Parathyroid adenoma (tissue), 2 donors: ENCODE results near the gene UBE2I.

Experiments used
- H2AFZ ChIP-seq: fragments of 300-600 bp; sonication (generic); one replicate; pipeline ENCODE4 v1.7.0; 2017; ENCODE audit warnings: antibody characterized with exemption, mild to moderate bottlenecking
- H3K27ac ChIP-seq: fragments of 300-600 bp; sonication (generic); one replicate; pipeline ENCODE4 v1.7.0; 2017
- H3K27me3 ChIP-seq: fragments of 300-600 bp; sonication (generic); one replicate; pipeline ENCODE4 v1.7.0; 2017; ENCODE audit warnings: low read length; ENCODE audit not compliant: control insufficient read depth, insufficient read depth
- H3K36me3 ChIP-seq: fragments of 300-600 bp; sonication (generic); one replicate; pipeline ENCODE4 v1.7.0; 2017; ENCODE audit warnings: low read length; ENCODE audit not compliant: control insufficient read depth, insufficient read depth
- H3K4me1 ChIP-seq: fragments of 300-600 bp; sonication (generic); one replicate; pipeline ENCODE4 v1.7.0; 2017; ENCODE audit warnings: control low read depth
- H3K4me2 ChIP-seq: fragments of 300-600 bp; sonication (generic); one replicate; pipeline ENCODE4 v1.7.0; 2017; ENCODE audit warnings: low read length
- H3K4me3 ChIP-seq: fragments of 300-600 bp; sonication (generic); one replicate; pipeline ENCODE4 v1.7.0; 2017; ENCODE audit warnings: low read depth, low read length
- H3K79me2 ChIP-seq: fragments of 300-600 bp; sonication (generic); one replicate; pipeline ENCODE4 v1.7.0; 2017; ENCODE audit warnings: control low read depth
- H3K9ac ChIP-seq: fragments of 300-600 bp; sonication (generic); one replicate; pipeline ENCODE4 v1.7.0; 2017; ENCODE audit warnings: mild to moderate bottlenecking
- H3K9me3 ChIP-seq: fragments of 300-600 bp; sonication (generic); one replicate; pipeline ENCODE4 v1.7.0; 2017; ENCODE audit warnings: low read length; ENCODE audit not compliant: control insufficient read depth
- TF ChIP-seq, protein P1 (sequence below): fragments of 300-600 bp; sonication (generic); IDR thresholded peaks from one replicate; pipeline ENCODE4 v1.7.0; 2017; ENCODE audit warnings: antibody characterized with exemption, mild to moderate bottlenecking
- donor health status: primary hyperparathyroidism.

The UBE2I gene

DNA sequence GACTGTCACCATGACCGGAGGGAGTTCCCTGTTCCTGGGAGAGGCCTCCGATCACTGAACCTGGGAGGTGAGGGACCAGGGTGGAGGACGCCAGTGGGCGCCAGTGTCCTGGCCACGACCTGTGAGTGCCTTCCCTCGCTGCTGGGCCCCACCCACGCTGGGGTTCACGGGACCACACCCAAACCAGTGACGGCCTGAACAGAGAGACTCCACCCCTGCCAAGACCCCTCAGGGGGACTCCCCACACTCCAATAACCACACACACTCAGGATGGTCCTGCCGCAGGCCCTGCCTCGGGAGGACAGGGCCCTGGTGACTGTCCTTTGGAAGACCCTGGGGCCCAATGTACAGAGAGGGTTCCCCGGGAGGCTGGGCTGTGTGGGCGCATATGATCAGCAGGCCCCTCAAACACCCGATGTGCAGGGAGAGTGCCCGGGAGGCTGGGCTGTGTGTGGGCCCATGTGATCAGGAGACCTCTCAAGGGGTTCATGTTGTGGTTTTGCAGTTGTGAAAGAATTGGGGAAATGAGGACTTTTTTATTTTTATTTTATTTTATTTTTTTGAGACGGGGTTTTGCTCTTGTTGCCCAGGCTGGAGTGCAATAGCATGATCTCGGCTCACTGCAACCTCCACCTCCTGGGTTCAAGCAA lies 27.0 kb upstream of the UBE2I start:
- no peak overlapping the region for H3K27ac ChIP-seq

DNA sequence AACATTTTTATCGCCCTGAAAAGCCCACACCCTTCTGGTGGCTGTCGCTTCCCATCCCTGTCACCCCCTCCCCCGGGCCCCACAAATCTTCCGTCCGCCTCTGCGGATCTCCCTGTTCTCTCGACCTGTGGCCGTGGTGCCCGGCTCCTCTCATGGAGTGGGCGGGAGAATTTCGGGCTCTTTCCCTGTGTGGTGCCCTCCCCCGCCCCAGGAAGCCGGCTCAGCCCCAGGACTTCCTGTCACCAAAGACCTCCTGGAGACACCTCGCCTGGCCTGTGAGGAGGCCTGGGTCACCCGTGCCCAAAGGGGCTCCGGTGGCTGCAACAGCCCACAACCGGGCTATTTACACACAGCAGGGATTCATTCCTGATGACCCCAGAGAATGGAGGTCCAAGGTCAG lies 26.1 kb upstream of the UBE2I start:
- H3K9me3 ChIP-seq: no peaks in the 10 kb centered on the region
- no peak overlapping the region for H3K9ac ChIP-seq
- H3K36me3 ChIP-seq: no peaks in the 10 kb centered on the region
- H3K4me2 ChIP-seq: no peak overlapping the region
- no peak overlapping the region for H3K4me3 ChIP-seq
- no peaks in the 10 kb centered on the region for H3K27me3 ChIP-seq
- no peaks in the 10 kb centered on the region for H3K79me2 ChIP-seq
- no peak overlapping the region for H3K27ac ChIP-seq
- H3K4me1 ChIP-seq: no peaks in the 10 kb centered on the region
- H2AFZ ChIP-seq: no peak overlapping the region
- TF ChIP-seq, protein P1, sequence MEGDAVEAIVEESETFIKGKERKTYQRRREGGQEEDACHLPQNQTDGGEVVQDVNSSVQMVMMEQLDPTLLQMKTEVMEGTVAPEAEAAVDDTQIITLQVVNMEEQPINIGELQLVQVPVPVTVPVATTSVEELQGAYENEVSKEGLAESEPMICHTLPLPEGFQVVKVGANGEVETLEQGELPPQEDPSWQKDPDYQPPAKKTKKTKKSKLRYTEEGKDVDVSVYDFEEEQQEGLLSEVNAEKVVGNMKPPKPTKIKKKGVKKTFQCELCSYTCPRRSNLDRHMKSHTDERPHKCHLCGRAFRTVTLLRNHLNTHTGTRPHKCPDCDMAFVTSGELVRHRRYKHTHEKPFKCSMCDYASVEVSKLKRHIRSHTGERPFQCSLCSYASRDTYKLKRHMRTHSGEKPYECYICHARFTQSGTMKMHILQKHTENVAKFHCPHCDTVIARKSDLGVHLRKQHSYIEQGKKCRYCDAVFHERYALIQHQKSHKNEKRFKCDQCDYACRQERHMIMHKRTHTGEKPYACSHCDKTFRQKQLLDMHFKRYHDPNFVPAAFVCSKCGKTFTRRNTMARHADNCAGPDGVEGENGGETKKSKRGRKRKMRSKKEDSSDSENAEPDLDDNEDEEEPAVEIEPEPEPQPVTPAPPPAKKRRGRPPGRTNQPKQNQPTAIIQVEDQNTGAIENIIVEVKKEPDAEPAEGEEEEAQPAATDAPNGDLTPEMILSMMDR: no peak

More for the DNA sequence above, 27.0 kb upstream of the UBE2I start:
- Histone ChIP-seq H3K4me1 (no peaks in the 10 kb centered on the region), H3K9me3 (no peaks in the 10 kb centered on the region), H3K9ac (no peak overlapping the region), H2AFZ (no peak overlapping the region), H3K4me3 (no peak overlapping the region), H3K79me2 (no peaks in the 10 kb centered on the region), H3K4me2 (no peak overlapping the region), H3K36me3 (no peaks in the 10 kb centered on the region), H3K27me3 (no peaks in the 10 kb centered on the region)
- TF ChIP-seq, protein P1: no peak

DNA sequence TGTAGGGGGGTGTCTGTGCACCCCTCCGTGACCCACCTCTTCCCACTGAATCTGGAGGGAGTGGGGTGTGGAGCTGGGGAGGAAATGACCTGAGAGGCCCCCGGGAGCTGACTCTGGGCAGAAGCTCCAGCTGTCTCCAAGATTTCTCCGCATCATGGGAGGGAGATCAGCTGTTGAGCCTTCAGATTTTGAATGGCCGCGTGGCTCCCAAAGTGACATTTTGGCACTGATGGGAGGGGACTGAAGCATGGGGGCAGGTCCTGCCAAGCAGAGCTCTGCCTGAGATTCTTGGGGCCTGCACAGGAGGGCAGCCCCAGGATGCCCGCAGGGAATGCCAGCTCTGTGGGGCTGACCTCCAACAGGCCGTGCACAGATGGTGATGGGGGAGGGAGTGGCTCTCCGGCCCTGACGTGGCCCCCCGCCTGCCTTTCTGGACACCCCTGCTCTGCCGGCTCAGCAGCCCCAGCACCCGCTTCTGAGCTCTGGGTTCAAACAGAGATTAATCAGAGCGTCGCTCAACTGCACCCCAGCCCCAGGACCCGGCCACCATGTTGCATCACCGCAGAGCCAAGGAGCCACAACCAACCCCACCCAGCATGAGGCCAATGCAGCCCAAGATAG lies 25.3 kb upstream of the UBE2I start:
- Histone ChIP-seq H3K79me2 (no peaks in the 10 kb centered on the region), H3K4me1 (no peaks in the 10 kb centered on the region), H2AFZ (no peak overlapping the region), H3K9me3 (no peaks in the 10 kb centered on the region), H3K4me3 (no peak overlapping the region), H3K27ac (no peak overlapping the region), H3K36me3 (no peaks in the 10 kb centered on the region), H3K9ac (no peak overlapping the region), H3K4me2 (no peak overlapping the region), H3K27me3 (no peaks in the 10 kb centered on the region)
- TF ChIP-seq, protein P1: no peak

DNA sequence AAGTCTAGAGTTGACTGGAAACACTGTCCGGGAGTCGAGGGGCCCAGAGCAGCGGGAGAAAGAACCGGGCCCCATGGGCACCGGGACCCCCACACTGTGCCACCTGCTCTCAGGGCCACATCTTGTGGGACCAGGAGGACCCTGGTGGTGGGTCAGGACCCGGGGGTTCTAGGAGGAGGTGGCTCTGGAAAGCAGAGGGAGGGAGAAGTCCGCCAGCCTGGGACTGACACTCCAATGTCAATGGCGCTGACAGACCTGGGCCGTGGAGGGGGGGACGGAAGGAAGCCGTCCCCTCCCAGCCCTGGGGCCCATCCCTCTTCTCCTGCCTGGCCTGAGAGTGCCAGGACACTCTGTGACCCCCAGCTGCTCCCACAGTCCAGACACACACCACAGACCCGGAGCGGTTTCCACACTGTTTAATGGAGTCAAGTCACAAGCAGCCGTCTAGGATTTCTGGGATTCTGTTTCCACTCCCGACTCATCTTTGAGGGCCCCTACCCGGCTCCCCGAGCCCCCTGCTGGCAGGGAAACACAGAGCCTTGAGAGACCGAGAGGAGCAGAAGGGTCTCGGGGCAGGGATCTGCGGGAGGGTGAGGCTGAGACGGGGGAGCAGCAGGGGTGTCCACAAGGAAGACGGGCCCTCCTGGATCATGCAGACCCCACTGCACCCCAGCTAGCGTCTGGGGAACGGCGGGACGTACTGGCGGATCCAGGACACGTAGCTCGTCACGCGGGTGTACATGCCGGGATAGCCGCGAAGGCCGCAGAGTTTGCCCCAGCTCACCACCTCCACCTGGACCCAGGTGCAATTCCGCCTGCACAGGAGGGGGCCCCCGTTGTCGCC lies 23.5 kb upstream of the UBE2I start:
- H3K9ac ChIP-seq: no peak overlapping the region
- no peaks in the 10 kb centered on the region for H3K27me3 ChIP-seq
- no peaks in the 10 kb centered on the region for H3K9me3 ChIP-seq
- TF ChIP-seq, protein P1: no peak
- no peak overlapping the region for H3K4me3 ChIP-seq
- H2AFZ ChIP-seq: no peak overlapping the region
- no peak overlapping the region for H3K27ac ChIP-seq
- H3K4me2 ChIP-seq: no peak overlapping the region
- no peaks in the 10 kb centered on the region for H3K36me3 ChIP-seq
- no peaks in the 10 kb centered on the region for H3K4me1 ChIP-seq
- no peaks in the 10 kb centered on the region for H3K79me2 ChIP-seq
